Natural killer cell (primary cell): ENCODE data around the gene ADAMTS18. TPM values are rescaled to one million over a fixed set of nuclear protein-coding genes. Genes with fewer than 3 reads are reported as not detected.

Experiments used
- ATAC-seq, 3 donors: fragments of 150-1000 bp in 2 of 3; fragments of 200-7000 bp in 1 of 3; cut with Tn5 transposase; 1 replicate in 1 of 3; 2 replicates in 2 of 3; pipeline ENCODE4 v1.10.0; 2021; ENCODE audit warnings: mild to moderate bottlenecking in 2 of 3, moderate library complexity in 2 of 3
- DNase-seq, 2 donors: peaks; one replicate each; pipeline versions ENCODE4 v3.0.0 to v3.0.0-alpha.2; 2013 to 2021; ENCODE audit warnings: mixed read lengths in 1 of 2
- H3K27ac ChIP-seq: one replicate; pipeline ENCODE4 v1.5.1; 2013; ENCODE audit warnings: mild to moderate bottlenecking, low read length
- H3K27me3 ChIP-seq: one replicate; pipeline ENCODE4 v1.6.1; 2013; ENCODE audit warnings: low read length; ENCODE audit not compliant: control insufficient read depth, insufficient read depth
- H3K36me3 ChIP-seq: one replicate; pipeline ENCODE4 v1.6.1; 2013; ENCODE audit warnings: low read length; ENCODE audit not compliant: control insufficient read depth, insufficient read depth
- H3K4me1 ChIP-seq: one replicate; pipeline ENCODE4 v1.6.1; 2013; ENCODE audit warnings: low read length; ENCODE audit not compliant: control insufficient read depth, insufficient read depth
- H3K4me3 ChIP-seq: one replicate; pipeline ENCODE4 v1.5.1; 2013; ENCODE audit warnings: low read length
- H3K9me3 ChIP-seq: one replicate; pipeline ENCODE4 v1.6.1; 2013; ENCODE audit warnings: low read length; ENCODE audit not compliant: control insufficient read depth, insufficient read depth
- H3K27ac Mint-ChIP-seq, 2 donors: one replicate each; pipeline ENCODE4 v1.8.0; 2022; ENCODE audit warnings: mild to moderate bottlenecking in 2 of 2, mixed read lengths in 2 of 2, moderate library complexity in 1 of 2
- H3K27me3 Mint-ChIP-seq, 2 donors: one replicate each; pipeline ENCODE4 v1.8.0; 2022; ENCODE audit warnings: low read depth in 2 of 2, mixed read lengths in 2 of 2
- H3K36me3 Mint-ChIP-seq: one replicate; pipeline ENCODE4 v1.8.0; 2022; ENCODE audit warnings: mixed read lengths
- H3K4me1 Mint-ChIP-seq, 2 donors: one replicate each; pipeline ENCODE4 v1.8.0; 2022; ENCODE audit warnings: mixed read lengths in 2 of 2
- H3K4me3 Mint-ChIP-seq: one replicate; pipeline ENCODE4 v1.8.0; 2022; ENCODE audit warnings: mild to moderate bottlenecking, moderate library complexity, mixed read lengths
- H3K9me3 Mint-ChIP-seq, 2 donors: one replicate each; pipeline ENCODE4 v1.8.0; 2022; ENCODE audit warnings: mixed read lengths in 2 of 2
- WGBS: methylation state at CpG from one replicate; pipeline ENCODE4 v1.1.7; 2013; ENCODE audit warnings: missing lambda C conversion rate; ENCODE audit not compliant: insufficient coverage; 5-methylcytosine and 5-hydroxymethylcytosine counted together
- intact Hi-C: fragments of 100-400 bp; cut with micrococcal nuclease; formaldehyde crosslinking; loops from one replicate; pipeline ENCODE4 v1.14.2; 2022
- total RNA-seq, 4 donors: library from RNA; stranded (reverse); fragments of 120-200 nt in 1 of 4; gene quantifications; one replicate each; pipeline versions ENCODE4 v1.2.3 to v1.2.4, GENCODE V29; 2013 to 2022
- TF ChIP-seq, protein P1 (sequence below): fragments of 200-600 bp; IDR thresholded peaks from one replicate; pipeline ENCODE4 v1.8.0; 2022; ENCODE audit warnings: antibody characterized with exemption

Gene ADAMTS18
- total RNA-seq, 3 donors from 2014 or later (not counting 1 experiment from before 2014, with no cell fraction given) = not detected

DNA sequence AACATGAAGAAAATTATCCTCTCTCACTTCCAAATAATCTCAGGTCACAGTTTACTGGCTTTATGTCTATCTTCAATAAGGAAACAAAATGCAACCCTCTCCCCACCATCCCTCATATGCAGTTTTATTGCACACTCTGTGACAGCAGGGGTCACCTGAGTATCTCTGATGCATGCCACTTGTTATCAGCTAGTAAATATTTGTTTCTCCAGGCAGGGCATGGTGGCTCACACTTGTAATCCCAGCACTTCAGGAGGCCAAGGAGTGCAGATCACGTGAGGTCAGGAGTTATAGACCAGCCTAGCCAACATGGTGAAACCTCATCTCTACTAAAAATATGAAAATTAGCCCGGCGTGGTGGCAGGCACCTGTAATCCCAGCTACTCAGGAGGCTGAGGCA lies 61.1 kb downstream of the ADAMTS18 start:
- Mint-ChIP-seq H3K4me1 (no peaks in the 10 kb centered on the region), H3K27ac (no peak overlapping the region), H3K9me3 (peaks cover 0 to 2% of the 10 kb centered on the region in 2 donors), H3K36me3 (no peaks in the 10 kb centered on the region), H3K27me3 (peaks cover 8 to 16% of the 10 kb centered on the region in 2 donors), H3K4me3 (no peak overlapping the region)
- no peak overlapping the region for H3K4me3 ChIP-seq
- H3K27ac ChIP-seq = no peak overlapping the region
- H3K27me3 ChIP-seq = no peaks in the 10 kb centered on the region
- no peaks in the 10 kb centered on the region for H3K36me3 ChIP-seq
- no peaks in the 10 kb centered on the region for H3K9me3 ChIP-seq
- intact Hi-C loops = loop anchor here (5.0 kb wide), 1 partner anchor 209 kb away; no protein-coding TSS in a partner anchor
- no peaks in the 10 kb centered on the region for H3K4me1 ChIP-seq
- DNase-seq = no peak
- 66% methylated on average over 3 of the region's 3 CpGs for WGBS
- TF ChIP-seq, protein P1, sequence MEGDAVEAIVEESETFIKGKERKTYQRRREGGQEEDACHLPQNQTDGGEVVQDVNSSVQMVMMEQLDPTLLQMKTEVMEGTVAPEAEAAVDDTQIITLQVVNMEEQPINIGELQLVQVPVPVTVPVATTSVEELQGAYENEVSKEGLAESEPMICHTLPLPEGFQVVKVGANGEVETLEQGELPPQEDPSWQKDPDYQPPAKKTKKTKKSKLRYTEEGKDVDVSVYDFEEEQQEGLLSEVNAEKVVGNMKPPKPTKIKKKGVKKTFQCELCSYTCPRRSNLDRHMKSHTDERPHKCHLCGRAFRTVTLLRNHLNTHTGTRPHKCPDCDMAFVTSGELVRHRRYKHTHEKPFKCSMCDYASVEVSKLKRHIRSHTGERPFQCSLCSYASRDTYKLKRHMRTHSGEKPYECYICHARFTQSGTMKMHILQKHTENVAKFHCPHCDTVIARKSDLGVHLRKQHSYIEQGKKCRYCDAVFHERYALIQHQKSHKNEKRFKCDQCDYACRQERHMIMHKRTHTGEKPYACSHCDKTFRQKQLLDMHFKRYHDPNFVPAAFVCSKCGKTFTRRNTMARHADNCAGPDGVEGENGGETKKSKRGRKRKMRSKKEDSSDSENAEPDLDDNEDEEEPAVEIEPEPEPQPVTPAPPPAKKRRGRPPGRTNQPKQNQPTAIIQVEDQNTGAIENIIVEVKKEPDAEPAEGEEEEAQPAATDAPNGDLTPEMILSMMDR = no peak
- ATAC-seq = no peak

DNA sequence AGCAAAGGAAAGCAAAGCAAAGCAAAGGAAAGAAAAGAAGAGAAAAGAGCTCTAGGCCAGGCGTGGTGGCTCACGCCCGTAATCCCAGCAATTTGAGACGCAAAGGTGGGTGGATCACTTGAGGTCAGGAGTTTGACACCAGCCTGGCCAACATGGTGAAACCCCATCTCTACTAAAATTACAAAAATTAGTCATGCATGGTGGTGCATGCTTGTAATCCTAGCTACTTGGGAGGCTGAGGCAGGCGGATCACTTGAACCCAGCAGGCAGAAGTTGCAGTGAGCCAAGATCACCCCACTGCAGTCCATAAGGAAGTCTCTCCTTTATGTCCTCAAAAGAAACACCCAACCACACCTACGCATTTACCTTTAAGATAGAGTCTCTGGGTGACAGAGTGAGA lies 70.1 kb downstream of the ADAMTS18 start:
- TF ChIP-seq, protein P1 = no peak
- Mint-ChIP-seq H3K27ac (no peak overlapping the region), H3K27me3 (peaks cover under 1 to 2% of the 10 kb centered on the region in 2 donors), H3K4me1 (no peaks in the 10 kb centered on the region), H3K4me3 (no peak overlapping the region), H3K36me3 (no peaks in the 10 kb centered on the region), H3K9me3 (no peaks in the 10 kb centered on the region)
- no peaks in the 10 kb centered on the region for H3K27me3 ChIP-seq
- no peak overlapping the region for H3K27ac ChIP-seq
- DNase-seq (no peak), ATAC-seq (no peak)
- no peaks in the 10 kb centered on the region for H3K4me1 ChIP-seq
- WGBS = 82% methylated on average over 5 of the region's 6 CpGs
- H3K36me3 ChIP-seq = no peaks in the 10 kb centered on the region
- H3K4me3 ChIP-seq = no peak overlapping the region
- intact Hi-C loops = no loop called here
- no peaks in the 10 kb centered on the region for H3K9me3 ChIP-seq

DNA sequence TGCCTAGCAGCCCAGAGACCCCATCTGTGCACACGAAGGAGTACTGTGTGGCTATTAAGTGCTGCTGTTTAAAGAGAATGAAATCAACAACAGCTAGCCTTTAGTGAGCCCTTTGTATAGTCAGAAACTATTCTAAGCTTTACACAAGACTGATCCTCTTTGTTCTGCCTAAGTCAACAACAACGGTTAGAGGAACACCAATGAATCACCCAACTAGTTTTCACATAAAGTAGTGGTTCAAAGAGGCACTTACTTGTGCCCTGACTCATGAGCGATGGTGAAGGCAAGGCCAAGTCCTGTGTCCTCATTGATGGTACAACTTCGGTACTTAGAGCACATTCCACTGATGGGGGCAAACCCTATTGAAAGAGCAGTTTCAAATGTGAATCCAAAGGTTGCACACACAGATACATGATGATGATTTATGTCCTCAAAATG lies 75.8 kb downstream of the ADAMTS18 start:
- H3K9me3 ChIP-seq = no peaks in the 10 kb centered on the region
- Mint-ChIP-seq H3K27me3 (peaks cover 3 to 14% of the 10 kb centered on the region in 2 donors), H3K4me3 (no peak overlapping the region), H3K4me1 (no peaks in the 10 kb centered on the region), H3K36me3 (no peaks in the 10 kb centered on the region), H3K9me3 (no peaks in the 10 kb centered on the region), H3K27ac (no peak overlapping the region)
- intact Hi-C loops = no loop called here
- WGBS = 74% methylated on average over 4 of the region's 4 CpGs
- ATAC-seq (no peak), DNase-seq (no peak)
- H3K4me3 ChIP-seq = no peak overlapping the region
- H3K27me3 ChIP-seq = no peaks in the 10 kb centered on the region
- TF ChIP-seq, protein P1 = no peak
- no peaks in the 10 kb centered on the region for H3K36me3 ChIP-seq
- H3K4me1 ChIP-seq = no peaks in the 10 kb centered on the region
- no peak overlapping the region for H3K27ac ChIP-seq

DNA sequence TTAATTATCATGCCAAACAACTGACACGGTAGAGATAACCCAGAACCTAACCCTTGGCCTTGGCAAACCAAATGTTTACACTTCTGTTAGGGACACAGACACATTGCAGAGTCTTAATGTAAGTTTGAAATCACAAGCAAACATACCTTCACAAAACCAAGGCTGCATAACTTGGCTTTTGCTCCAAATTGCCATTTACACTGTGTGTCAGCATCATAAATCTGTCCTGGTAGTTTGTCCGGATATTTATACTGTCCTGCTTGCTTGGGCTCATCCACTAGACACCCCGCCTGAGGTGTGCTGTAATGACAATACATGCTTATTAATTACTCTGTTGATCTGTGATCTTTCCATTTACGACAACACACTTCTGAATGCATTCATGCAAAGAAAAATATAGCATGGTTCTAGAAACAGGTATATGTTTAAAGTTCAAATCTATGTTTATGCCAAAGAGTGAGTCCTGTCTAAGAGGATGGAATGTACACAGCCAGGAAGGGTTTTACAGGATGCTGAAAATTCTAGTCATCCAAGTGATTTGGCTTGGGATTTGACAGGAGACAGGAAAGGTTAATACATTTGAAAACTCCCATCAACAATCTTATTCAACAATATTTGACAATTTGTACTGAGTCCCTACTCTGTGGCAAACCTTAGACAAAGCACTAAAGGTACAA lies 81.1 kb downstream of the ADAMTS18 start:
- Histone ChIP-seq H3K4me3 (no peak overlapping the region), H3K9me3 (no peaks in the 10 kb centered on the region), H3K4me1 (no peaks in the 10 kb centered on the region), H3K36me3 (no peaks in the 10 kb centered on the region), H3K27me3 (no peaks in the 10 kb centered on the region), H3K27ac (no peak overlapping the region)
- Mint-ChIP-seq H3K9me3 (no peaks in the 10 kb centered on the region), H3K27me3 (peaks cover 14 to 25% of the 10 kb centered on the region in 2 donors), H3K27ac (no peak overlapping the region), H3K36me3 (no peaks in the 10 kb centered on the region), H3K4me1 (no peaks in the 10 kb centered on the region), H3K4me3 (no peak overlapping the region)
- intact Hi-C loops = no loop called here
- 81% methylated on average over 4 of the region's 4 CpGs for WGBS
- DNase-seq (no peak), ATAC-seq (no peak)
- TF ChIP-seq, protein P1 = no peak
